GM06990 (cell line): ENCODE measurements around the gene ABHD2.

Experiments
- DNase-seq: peaks from one replicate; pipeline ENCODE4 v3.0.0-alpha.2; 2011; ENCODE audit not compliant: insufficient read length; ENCODE audit errors: extremely low read depth
- H3K27me3 ChIP-seq: replicated peaks from 2 replicates; pipeline ENCODE4 v1.6.0; 2011; ENCODE audit warnings: low read length; ENCODE audit not compliant: control insufficient read depth, insufficient read depth
- H3K36me3 ChIP-seq: 2 replicates; pipeline ENCODE4 v1.5.1; 2011; ENCODE audit warnings: low read length; ENCODE audit not compliant: control insufficient read depth, insufficient read depth
- H3K4me3 ChIP-seq: replicated peaks from 2 replicates; pipeline ENCODE4 v1.5.1; 2011; ENCODE audit warnings: low read depth, mild to moderate bottlenecking, control low read depth, low read length
- TF ChIP-seq, protein P1 (sequence below): IDR thresholded peaks from 2 replicates; pipeline ENCODE4 v1.5.1; 2011; ENCODE audit warnings: low read length, control low read depth, mild to moderate bottlenecking, inconsistent platforms; ENCODE audit not compliant: insufficient read depth, poor library complexity, severe bottlenecking

The ABHD2 gene

DNA sequence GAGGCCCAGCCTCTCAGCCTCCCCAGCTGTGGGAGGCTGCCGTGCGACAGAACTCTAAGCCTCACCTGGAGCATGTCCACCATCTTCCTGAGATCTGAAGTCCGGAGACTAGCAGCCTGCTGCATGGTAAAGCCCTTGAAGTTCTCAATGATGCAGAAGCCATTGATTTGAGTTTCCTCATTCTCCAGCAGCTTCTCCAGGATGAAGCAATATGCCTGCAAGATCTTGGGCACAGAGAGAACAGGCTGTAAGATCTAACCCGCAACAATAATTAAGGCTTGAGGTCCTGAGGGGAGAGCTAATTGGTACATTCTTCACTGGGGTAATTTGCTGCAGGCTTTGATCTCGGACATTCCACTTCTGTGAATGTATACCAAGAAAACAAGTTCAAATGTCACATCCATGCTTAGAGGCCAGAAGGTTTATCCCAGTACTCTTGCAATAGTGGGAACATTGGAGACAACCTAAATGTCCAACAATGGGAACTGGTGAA lies 123.5 kb downstream of the ABHD2 start:
- no peak for DNase-seq
- no peak overlapping the region for H3K4me3 ChIP-seq
- H3K36me3 ChIP-seq: no peaks in the 10 kb centered on the region
- TF ChIP-seq, protein P1, sequence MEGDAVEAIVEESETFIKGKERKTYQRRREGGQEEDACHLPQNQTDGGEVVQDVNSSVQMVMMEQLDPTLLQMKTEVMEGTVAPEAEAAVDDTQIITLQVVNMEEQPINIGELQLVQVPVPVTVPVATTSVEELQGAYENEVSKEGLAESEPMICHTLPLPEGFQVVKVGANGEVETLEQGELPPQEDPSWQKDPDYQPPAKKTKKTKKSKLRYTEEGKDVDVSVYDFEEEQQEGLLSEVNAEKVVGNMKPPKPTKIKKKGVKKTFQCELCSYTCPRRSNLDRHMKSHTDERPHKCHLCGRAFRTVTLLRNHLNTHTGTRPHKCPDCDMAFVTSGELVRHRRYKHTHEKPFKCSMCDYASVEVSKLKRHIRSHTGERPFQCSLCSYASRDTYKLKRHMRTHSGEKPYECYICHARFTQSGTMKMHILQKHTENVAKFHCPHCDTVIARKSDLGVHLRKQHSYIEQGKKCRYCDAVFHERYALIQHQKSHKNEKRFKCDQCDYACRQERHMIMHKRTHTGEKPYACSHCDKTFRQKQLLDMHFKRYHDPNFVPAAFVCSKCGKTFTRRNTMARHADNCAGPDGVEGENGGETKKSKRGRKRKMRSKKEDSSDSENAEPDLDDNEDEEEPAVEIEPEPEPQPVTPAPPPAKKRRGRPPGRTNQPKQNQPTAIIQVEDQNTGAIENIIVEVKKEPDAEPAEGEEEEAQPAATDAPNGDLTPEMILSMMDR: no peak
- H3K27me3 ChIP-seq: no peaks in the 10 kb centered on the region; the same call in none of the 2 replicates

DNA sequence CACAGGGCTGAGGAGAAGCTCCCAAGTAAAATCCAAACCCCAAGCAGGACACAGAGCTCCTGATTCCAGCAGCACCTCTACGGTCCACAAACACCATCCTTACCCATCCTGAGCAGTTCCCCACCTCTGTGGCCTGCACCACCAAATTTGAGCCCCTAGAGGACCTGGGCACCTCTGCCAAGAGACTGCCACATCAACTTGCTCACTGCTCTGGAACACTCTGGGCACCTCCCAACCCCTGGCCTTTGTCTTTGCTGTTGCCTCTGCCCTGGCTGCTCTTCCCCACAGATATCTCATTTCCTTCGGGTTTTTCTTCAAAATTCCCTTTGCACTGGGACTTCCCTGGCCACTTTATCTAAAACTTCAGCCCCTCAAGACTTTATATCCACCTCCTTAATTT lies 127.4 kb downstream of the ABHD2 start:
- Histone ChIP-seq H3K4me3 (no peak overlapping the region), H3K36me3 (no peaks in the 10 kb centered on the region), H3K27me3 (no peaks in the 10 kb centered on the region; the same call in none of the 2 replicates)
- TF ChIP-seq, protein P1: no peak
- no peak for DNase-seq

DNA sequence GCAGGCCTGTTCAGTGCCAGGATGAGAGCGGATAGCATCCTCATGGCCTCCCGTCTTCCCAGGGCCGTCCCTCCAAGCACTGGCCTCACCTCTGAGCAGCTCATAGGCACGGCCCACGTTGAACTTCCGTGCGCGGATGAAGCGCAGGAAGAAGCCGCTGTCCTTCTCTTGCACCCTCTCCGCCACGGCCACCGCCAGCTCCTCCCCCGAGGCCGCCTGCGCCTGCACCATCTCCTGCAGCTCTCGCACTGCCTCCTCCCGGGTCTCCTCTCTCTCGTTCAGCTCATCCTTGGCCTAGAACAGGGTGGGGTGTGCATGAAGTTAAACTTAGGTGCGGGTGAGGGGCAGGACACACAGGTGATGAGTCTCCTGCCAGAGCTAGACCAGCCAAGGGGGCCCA lies 128.8 kb downstream of the ABHD2 start:
- no peaks in the 10 kb centered on the region for H3K36me3 ChIP-seq
- TF ChIP-seq, protein P1: no peak
- no peaks in the 10 kb centered on the region; the same call in 1 of the 2 replicates for H3K27me3 ChIP-seq
- no peak for DNase-seq
- H3K4me3 ChIP-seq: no peak overlapping the region

DNA sequence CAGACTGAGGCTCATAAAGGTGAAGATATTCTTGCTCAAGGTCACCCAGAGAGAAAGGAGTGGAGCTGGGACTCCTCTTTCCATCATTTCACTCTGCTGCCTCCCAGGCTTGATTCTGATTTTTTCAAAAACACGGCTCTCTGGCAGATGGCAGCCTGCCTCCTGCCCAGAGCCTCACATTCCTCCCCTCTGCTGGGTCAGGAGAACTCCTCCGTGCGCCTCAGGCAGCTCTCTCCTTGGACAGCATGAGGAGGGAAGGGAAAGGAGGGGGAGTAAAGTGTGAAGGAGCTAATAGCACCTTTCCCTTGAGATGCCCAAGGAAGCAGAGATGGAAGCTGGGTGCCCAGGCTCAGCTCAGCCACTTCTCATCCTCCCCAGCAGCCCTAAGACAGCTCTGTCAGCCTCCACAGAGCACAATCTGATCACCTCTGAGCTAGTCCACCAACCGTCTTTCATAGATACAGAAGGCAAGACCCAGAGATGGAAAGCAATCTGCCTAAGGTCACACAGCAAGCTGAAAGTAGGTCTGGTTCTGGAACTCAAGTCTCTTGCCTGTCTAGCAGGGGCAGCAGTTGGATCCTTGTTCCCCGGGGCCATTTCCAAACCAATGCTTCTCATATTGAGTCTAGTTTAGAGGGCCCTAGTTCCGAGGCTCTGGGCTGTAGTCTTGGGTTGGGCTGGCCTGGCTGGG lies 129.6 kb downstream of the ABHD2 start:
- DNase-seq: no peak
- Histone ChIP-seq H3K36me3 (no peaks in the 10 kb centered on the region), H3K27me3 (no peaks in the 10 kb centered on the region; the same call in 1 of the 2 replicates), H3K4me3 (no peak overlapping the region)
- TF ChIP-seq, protein P1: no peak

DNA sequence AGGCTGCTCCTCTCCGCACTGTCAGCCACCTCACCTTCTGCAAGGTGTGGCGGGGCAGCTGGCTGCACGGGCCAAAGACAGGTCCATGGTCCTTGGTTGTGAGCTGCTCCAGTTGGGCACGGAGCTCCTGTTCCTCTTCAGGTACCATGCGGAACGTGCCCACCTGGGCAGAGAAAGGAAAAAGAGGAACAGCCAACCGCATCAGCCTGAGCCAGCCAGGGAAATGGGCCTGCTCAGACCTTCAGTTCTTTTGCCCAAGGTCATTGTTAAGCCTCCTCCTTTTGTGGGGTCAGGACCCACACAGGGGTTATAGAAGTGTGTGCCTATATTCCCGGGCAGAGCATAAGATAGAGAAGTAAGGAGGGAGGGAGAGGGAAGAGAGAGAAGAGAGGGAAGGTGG lies 130.3 kb downstream of the ABHD2 start:
- no peak overlapping the region for H3K4me3 ChIP-seq
- H3K27me3 ChIP-seq: no peaks in the 10 kb centered on the region; the same call in 1 of the 2 replicates
- no peak for DNase-seq
- H3K36me3 ChIP-seq: no peaks in the 10 kb centered on the region
- TF ChIP-seq, protein P1: no peak

DNA sequence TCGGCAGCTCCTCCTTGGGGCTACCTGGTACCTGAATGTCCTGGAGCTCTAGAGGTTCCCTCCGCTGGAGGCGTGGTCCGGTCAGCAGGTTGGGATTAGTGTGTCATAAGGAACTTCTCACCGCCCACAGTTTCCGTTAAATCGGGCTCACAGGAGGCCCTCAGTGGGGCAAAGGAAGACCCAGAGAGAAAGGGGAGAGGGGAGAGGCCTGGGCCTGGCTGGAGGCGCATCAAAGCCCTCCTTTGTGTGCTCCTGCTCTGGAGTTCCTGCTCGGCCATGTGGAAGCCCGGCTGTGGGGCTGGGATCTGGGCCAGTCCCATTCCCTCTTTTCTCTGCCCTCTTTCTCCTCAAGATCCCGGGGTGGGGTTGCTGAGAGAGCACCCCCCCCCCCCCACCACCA lies 133.3 kb downstream of the ABHD2 start, which contains the start of gene RLBP1:
Gene RLBP1 (minus strand): TSS at position 37 of the 400 bp plus-strand sequence. CDS start 2,604 bp downstream, outside the sequence.
- TF ChIP-seq, protein P1: no peak
- H3K27me3 ChIP-seq: no peaks in the 10 kb centered on the region
- H3K4me3 ChIP-seq: no peak within 1 kb of the TSS
- no peak for DNase-seq
- H3K36me3 ChIP-seq: no peaks in the 10 kb centered on the region
